T-helper 1 cell treated with Interleukin-12 subunit alpha and Interleukin-12 subunit beta and Interleukin-4 antibody, amounts not matched to agents 30 μg/mL and 1 μg/mL, for 36 hours (primary cell): ENCODE data around the gene CALY.

Source experiments
- H3K27ac Mint-ChIP-seq: one replicate; pipeline ENCODE4 v1.8.0; 2021; ENCODE audit warnings: mild to moderate bottlenecking, mixed read lengths
- H3K27me3 Mint-ChIP-seq: one replicate; pipeline ENCODE4 v1.8.0; 2021; ENCODE audit warnings: low read depth, mixed read lengths
- H3K36me3 Mint-ChIP-seq: one replicate; pipeline ENCODE4 v1.8.0; 2021; ENCODE audit warnings: low read depth, mixed read lengths
- H3K4me1 Mint-ChIP-seq: one replicate; pipeline ENCODE4 v1.8.0; 2021; ENCODE audit warnings: low read depth, mixed read lengths
- H3K4me3 Mint-ChIP-seq: one replicate; pipeline ENCODE4 v1.8.0; 2021; ENCODE audit warnings: mild to moderate bottlenecking, moderate library complexity, mixed read lengths
- H3K9me3 Mint-ChIP-seq: one replicate; pipeline ENCODE4 v1.8.0; 2021; ENCODE audit warnings: mixed read lengths

CALY gene

DNA sequence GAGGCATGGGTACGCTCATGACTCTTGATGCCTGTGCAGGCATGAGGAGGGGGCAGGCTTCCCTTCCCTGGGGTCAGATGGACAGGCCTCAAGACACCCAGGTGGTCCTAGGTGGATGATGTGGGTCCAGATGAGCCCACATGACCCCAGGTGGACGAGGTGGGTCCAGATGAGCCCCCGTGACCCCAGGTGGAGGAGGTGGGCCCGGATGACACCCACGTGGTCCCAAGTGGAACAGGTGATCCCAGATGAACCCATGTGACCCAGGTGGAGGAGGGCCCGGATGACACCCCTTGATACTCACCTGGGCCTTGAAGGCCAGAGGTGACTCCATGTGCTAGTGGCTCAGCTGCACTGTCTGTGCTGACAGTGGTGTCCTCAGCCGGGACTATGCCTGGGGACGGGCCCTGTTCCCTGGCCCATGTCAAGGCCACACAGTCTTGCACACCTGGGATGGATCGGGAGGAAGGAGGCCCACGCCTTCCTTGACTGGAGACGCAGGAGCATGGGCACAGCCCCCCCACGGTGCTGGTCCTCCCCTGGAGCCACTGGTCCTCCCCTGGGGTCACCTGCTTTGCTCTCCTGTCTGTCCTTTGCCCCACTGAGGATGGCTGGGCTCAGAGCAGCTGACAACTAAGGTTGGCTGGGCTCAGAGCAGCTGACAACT, 13.7 kb upstream of the CALY start:
- H3K9me3 Mint-ChIP-seq, result no peaks in the 10 kb centered on the region

DNA sequence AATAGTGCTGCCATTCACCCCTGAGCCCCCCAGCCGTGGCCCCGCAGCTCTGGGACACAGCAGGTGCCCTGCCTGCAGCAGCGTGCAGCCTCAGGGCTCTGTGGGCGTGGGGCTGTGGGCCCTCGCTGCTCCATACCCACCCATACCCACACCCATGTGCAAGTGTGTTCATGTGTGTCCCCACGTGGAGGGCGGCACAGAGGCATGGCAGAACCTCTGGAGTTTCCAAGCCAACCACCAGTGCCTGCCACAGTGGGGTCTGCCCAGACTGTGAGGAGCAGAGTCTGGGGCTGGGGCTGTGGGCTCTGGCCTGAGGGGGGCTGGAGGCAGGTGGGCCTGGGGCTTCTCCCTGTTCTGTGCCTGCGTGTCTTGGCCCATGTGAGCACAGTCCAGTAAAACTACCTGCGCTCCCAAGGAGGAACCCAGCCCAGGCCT, 12.9 kb upstream of the CALY start:
- Mint-ChIP-seq H3K4me3 (no peak overlapping the region), H3K9me3 (no peaks in the 10 kb centered on the region), H3K27ac (no peak overlapping the region), H3K27me3 (peaks cover 6% of the 10 kb centered on the region), H3K4me1 (no peaks in the 10 kb centered on the region), H3K36me3 (no peaks in the 10 kb centered on the region)

More for the DNA sequence above, 13.7 kb upstream of the CALY start:
- Mint-ChIP-seq H3K4me1 (no peaks in the 10 kb centered on the region), H3K27me3 (peaks cover 5% of the 10 kb centered on the region), H3K36me3 (no peaks in the 10 kb centered on the region), H3K4me3 (no peak overlapping the region), H3K27ac (no peak overlapping the region)

DNA sequence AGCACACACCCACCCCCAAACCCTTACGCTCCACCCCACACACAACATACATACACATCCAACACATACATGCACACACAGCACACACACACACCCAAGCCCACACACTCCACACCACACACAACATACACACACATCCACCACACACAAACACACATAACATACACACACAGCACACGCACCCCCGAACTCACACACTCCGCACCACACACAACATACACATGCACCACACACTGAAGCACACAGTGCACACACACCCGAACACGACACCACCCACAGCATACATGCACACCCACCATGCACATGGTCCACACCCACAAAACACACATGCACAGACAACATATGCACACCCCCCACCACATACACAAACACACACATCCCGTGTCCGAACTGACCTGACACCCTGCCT, 12.5 kb upstream of the CALY start:
- Mint-ChIP-seq H3K27ac (peak overlapping the region; percentile 19), H3K4me1 (no peaks in the 10 kb centered on the region), H3K4me3 (no peak overlapping the region)

DNA sequence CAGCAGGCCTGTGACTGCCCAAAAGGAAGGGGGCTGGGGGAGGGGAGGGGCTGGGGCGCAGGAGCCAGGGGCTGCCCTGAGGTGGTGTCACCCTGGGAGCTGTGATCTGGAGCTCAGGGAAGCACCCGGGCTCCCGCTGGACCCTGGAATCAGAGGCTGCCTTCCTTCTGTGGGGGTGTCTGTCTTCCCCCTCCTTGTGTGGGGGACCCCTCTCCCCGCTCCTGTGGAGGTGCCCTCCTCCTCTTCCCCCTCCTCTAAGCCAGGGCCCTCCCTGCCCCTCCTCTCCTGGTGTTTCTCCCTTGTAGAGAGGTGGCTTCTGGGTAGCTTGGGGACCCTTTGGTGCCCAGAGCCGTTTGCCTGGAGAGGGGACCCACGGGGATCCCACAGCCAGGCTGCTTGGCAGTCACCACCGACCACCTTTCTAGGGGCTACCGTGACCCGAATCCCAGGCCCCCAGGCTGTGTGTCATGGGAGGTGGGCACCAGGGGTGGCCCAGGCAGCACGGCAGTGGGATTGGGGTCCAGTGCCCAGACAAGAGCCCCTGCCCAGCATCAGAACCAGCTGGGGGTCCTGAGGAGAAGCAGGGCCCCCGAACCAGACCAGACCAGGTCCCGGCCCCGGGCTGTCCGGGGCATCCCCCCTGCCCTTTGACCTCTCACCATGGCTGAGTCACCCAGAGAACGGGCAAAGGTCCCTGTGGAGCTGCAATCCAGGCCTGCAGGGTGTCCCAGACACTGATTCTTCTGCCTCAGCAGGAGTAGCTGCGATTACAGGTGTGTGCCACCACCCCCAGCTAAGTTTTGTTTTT, 11.2 kb upstream of the CALY start:
- no peak overlapping the region for H3K27ac Mint-ChIP-seq

More for the DNA sequence above, 12.5 kb upstream of the CALY start:
- no peaks in the 10 kb centered on the region for H3K36me3 Mint-ChIP-seq
- peaks cover 9% of the 10 kb centered on the region for H3K27me3 Mint-ChIP-seq
- H3K9me3 Mint-ChIP-seq, result no peaks in the 10 kb centered on the region

DNA sequence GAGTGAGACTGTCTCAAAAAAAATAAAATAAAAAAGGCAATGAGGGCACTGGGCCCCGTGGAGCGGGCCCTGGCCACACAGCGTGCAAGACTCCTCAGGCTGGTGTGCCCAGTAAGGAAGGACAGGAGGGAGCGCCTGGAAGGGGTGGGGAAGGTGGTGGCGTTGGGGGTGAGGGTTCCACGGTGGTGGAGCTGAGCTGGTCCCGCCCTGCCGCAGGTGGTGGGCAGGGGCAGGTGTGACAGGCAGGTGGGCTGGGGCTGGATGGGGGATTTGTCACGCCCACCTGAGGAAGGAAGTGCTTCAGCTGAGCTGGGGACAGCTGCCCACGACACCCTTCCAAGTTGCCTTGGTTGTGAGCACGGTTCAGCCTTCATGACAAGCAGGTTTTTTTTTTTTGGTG, 9.7 kb upstream of the CALY start:
- Mint-ChIP-seq H3K9me3 (no peaks in the 10 kb centered on the region), H3K27me3 (peaks cover 24% of the 10 kb centered on the region), H3K4me1 (no peaks in the 10 kb centered on the region), H3K27ac (no peak overlapping the region), H3K4me3 (no peak overlapping the region), H3K36me3 (no peaks in the 10 kb centered on the region)

More for the DNA sequence above, 11.2 kb upstream of the CALY start:
- Mint-ChIP-seq H3K4me1 (no peaks in the 10 kb centered on the region), H3K4me3 (no peak overlapping the region), H3K27me3 (peaks cover 16% of the 10 kb centered on the region), H3K9me3 (no peaks in the 10 kb centered on the region), H3K36me3 (no peaks in the 10 kb centered on the region)

DNA sequence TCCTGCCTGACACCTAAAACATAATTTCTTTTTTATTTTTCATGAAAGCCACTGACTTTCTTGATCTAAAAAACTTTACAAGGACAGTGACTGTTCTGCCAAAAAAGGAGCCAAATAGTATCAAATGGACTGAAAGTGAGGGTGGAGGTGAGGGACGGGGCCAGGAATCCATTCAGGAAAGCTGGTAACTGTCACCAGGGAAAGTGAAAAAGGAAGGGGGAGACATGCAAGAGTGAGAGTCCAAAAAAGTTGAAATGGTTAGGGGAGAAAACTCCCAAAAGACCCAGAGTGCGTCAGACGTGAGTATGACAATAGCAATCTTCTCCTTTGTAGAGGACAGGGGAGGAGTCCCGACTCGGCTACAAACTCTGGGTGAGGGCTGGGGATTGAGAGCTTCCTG, 7.5 kb upstream of the CALY start:
- Mint-ChIP-seq H3K9me3 (no peaks in the 10 kb centered on the region), H3K27me3 (peaks cover 25% of the 10 kb centered on the region), H3K36me3 (no peaks in the 10 kb centered on the region), H3K4me1 (no peaks in the 10 kb centered on the region), H3K27ac (no peak overlapping the region), H3K4me3 (no peak overlapping the region)

DNA sequence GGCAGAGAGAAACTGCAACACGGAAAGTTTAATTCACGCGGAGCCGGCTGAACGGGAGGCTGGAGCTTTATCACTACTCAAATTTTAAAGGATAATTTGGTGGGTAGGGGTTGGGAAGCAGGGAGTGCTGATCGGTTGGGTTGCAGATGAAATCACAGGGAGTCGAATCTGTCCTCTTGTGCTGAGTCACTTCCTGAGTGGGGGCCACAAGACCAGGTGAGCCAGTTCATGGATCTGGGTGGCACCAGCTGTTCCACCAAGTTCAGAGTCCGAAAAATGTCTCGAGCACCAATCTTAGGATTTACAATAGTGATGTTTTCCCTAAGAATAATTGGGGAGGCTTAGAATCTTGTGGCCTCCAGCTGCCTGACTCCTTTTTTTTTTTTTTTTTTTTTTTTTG, 6.9 kb upstream of the CALY start:
- no peak overlapping the region for H3K4me3 Mint-ChIP-seq
- no peaks in the 10 kb centered on the region for H3K9me3 Mint-ChIP-seq
- H3K27ac Mint-ChIP-seq, result no peak overlapping the region
- peaks cover 25% of the 10 kb centered on the region for H3K27me3 Mint-ChIP-seq
- H3K4me1 Mint-ChIP-seq, result no peaks in the 10 kb centered on the region
- no peaks in the 10 kb centered on the region for H3K36me3 Mint-ChIP-seq

DNA sequence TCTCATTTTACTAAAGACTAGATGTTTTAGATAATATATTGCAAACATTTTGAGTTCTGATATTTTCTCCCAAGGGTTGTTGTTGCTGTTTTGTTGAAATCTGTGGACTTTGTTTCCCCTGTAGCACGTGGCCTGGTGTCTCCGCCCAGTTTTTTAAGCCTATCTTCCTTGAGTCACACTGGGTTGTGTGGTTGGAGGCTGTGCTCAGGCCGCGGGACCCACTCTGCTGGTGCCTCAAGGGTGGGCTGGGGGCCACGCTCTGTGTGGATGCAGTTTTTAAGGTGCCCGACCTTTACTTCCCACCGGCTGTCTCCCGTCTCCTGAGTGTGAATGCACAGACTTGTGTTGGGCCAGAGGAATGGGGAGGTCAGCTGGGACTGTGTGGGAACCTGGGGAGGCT, 6.2 kb upstream of the CALY start:
- Mint-ChIP-seq H3K9me3 (no peaks in the 10 kb centered on the region), H3K4me1 (no peaks in the 10 kb centered on the region), H3K27me3 (peaks cover 25% of the 10 kb centered on the region), H3K36me3 (no peaks in the 10 kb centered on the region), H3K27ac (no peak overlapping the region), H3K4me3 (no peak overlapping the region)

DNA sequence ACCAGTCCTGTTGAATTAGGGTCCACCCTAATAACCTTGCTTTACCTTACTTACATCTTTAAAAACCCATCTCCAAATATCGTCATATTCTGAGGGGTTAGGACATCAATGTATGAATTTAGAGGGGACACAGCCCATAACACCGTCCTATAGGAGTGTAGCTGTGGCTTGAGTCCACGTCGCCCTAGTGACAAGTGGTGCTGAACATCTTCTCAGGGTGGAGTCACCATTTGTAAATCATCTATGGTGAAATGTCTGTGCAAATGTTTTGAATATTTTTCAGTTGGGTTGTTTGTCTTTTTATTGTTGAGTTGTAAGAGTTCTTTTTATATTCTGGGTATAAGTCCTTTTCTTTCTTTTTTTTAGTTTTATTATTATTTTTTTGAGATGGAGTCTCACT, 5.3 kb upstream of the CALY start:
- Mint-ChIP-seq H3K9me3 (no peaks in the 10 kb centered on the region), H3K36me3 (no peaks in the 10 kb centered on the region), H3K4me3 (no peak overlapping the region), H3K27ac (no peak overlapping the region), H3K4me1 (no peaks in the 10 kb centered on the region), H3K27me3 (peaks cover 25% of the 10 kb centered on the region)

DNA sequence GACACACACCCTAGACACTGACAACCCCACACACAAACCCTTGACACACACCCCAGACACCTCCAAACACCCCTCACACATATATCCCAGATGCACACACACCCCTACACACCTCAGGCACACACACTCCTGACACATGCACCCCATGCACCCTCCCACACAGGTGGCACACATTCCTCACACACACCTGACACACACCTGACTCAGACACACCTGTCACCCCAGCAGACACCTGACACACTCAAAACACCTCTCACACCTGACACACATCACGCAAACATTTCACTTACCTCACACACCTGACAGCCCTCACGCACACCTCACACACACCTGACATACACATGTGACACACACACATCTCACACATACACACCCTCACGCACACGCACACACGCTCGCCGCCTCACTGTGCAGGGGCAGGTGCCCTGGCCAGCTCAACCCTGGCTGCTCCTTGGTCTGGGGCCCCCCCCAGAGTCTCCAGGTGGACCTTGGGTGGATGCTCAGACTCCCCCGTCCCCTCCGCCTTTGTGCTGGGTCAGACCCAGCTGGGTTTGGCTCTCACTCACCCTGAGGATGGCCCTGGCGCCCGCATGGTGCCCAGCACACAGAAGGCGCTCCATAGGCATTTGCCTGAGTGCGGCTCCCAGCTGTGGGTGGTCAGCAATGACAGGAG, 3.1 kb upstream of the CALY start:
- Mint-ChIP-seq H3K4me1 (peaks cover 3% of the 10 kb centered on the region), H3K36me3 (no peaks in the 10 kb centered on the region), H3K4me3 (no peak overlapping the region), H3K9me3 (no peaks in the 10 kb centered on the region), H3K27ac (no peak overlapping the region), H3K27me3 (peaks cover 21% of the 10 kb centered on the region)

DNA sequence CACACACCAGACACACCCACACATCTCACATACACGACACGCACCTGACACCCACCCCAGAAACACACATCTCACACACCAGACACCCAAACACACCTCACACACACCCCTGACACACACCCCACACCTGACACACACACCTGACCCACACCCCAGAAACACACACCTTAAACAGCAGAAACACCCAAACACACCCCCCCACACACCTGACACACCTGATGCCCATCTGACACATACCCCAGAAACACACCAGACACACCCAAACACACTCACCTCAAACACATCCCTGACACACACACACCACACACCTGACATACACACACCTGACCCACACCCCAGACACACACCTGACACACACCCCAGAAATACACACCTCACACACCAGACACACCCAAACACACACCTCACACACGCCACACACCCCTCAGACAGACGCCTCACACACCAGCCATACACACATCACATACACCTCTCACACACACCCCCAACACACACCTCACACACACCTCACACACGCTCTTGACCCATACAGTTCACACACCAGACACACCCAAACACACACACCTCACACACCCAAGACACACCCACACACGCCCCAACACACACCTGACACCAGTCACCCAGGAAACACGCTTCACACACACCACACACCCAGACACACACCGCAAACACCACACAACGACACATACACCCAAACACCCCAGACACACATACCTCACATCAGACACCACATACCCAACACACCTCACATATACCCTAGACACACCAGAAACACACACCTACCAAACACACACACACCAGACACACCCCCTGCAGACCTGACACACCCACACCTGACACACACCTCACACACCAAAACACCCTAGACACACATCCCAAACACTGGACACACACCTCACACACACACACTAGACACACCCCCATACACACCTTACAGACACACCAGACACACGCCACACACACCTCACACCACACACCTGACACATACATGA, 1.7 kb upstream of the CALY start:
- H3K27ac Mint-ChIP-seq, result no peak overlapping the region
- no peak overlapping the region for H3K4me3 Mint-ChIP-seq
- peaks cover 5% of the 10 kb centered on the region for H3K4me1 Mint-ChIP-seq
- H3K27me3 Mint-ChIP-seq, result peaks cover 24% of the 10 kb centered on the region
- H3K36me3 Mint-ChIP-seq, result no peaks in the 10 kb centered on the region
- H3K9me3 Mint-ChIP-seq, result no peaks in the 10 kb centered on the region

DNA sequence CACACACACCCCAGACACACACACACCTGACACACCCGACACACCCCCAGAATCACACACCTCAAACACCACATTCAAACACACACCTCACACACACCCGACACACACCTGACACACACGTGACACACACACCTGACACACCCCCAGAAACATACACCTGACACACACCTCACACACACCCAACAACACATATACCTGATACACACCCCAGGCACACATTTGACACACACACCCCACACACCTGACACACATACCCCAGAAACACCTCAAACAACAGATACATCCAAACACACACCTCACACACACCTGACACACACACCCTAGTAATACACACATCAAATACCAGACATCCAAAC, 652 bp upstream of the CALY start:
- Mint-ChIP-seq H3K36me3 (no peaks in the 10 kb centered on the region), H3K4me3 (no peak overlapping the region), H3K9me3 (no peaks in the 10 kb centered on the region), H3K27me3 (peaks cover 29% of the 10 kb centered on the region), H3K4me1 (peaks cover 5% of the 10 kb centered on the region), H3K27ac (no peak overlapping the region)

DNA sequence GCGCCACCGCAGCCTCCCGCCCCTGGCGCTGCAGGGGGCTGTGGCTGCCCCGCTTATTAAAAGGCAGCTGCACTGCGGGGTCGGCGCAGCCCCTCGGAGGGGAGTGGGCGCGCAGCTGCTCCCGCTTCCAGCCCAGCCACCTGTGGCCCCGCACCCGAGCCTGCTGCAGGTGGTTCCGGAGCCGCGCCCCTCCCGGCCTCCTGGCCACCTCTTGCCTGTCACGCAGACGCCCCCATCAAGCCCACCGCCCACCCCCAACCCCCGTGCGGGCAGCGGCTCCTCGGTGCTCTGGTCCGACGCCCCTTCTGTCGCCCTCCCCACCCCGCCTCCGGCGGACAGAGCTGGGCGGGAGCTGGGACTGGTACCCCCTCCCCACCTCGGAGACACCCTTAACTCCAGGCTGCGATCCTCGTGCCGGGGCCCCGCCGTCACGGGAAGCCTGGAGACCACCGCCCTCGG, 549 bp downstream of the CALY start:
- H3K27me3 Mint-ChIP-seq, result peaks cover 31% of the 10 kb centered on the region
- no peak overlapping the region for H3K4me3 Mint-ChIP-seq
- H3K36me3 Mint-ChIP-seq, result no peaks in the 10 kb centered on the region
- H3K4me1 Mint-ChIP-seq, result peaks cover 5% of the 10 kb centered on the region
- H3K27ac Mint-ChIP-seq, result no peak overlapping the region
- no peaks in the 10 kb centered on the region for H3K9me3 Mint-ChIP-seq
